Ovary (tissue), 9 donors: Measurements from ENCODE around the gene LMO7. TPM values are rescaled to one million over a fixed set of nuclear protein-coding genes. Genes with fewer than 3 reads are reported as not detected.

ENCODE experiments used
- DNase-seq, 5 donors: peaks; one replicate each; pipeline ENCODE4 v3.0.0-alpha.2; 2019 to 2020
- H3K27ac ChIP-seq, 2 donors: fragments of 200-600 bp; one replicate each; pipeline versions ENCODE4 v1.5.1 to v1.8.0; 2019 to 2022
- H3K27me3 ChIP-seq: fragments of 200-600 bp; one replicate; pipeline ENCODE4 v1.8.0; 2022
- H3K36me3 ChIP-seq: fragments of 200-600 bp; sonication (generic); one replicate; pipeline ENCODE4 v1.5.1; 2019
- H3K4me1 ChIP-seq: one replicate; pipeline ENCODE4 v1.8.1; 2013; ENCODE audit warnings: mild to moderate bottlenecking, moderate library complexity; ENCODE audit not compliant: insufficient read depth
- H3K4me3 ChIP-seq: fragments of 200-600 bp; sonication (generic); one replicate; pipeline ENCODE4 v1.5.1; 2017
- H3K9me3 ChIP-seq, 2 donors: fragments of 200-600 bp in 1 of 2; sonication (generic) in 1 of 2; one replicate each; pipeline versions ENCODE4 v1.5.1 to v1.8.1; 2013 to 2019; ENCODE audit warnings: mild to moderate bottlenecking in 1 of 2, moderate library complexity in 1 of 2
- EP300 ChIP-seq: sonication (generic); formaldehyde crosslinking; IDR thresholded peaks from one replicate; pipeline ENCODE4 v1.6.1; 2017; ENCODE audit warnings: antibody characterized with exemption
- POLR2A ChIP-seq: fragments of 450-650 bp; IDR thresholded peaks from one replicate; pipeline ENCODE4 v1.6.1; 2017; ENCODE audit warnings: antibody characterized with exemption, mild to moderate bottlenecking, moderate library complexity
- WGBS, 3 donors: extraction: QIAGEN DNeasy Blood & Tissue Kit in 1 of 3; methylation state at CpG; one replicate each; pipeline versions ENCODE4 v1.1.5 to v1.1.7; 2013 to 2017; 5-methylcytosine and 5-hydroxymethylcytosine counted together
- intact Hi-C, 4 donors: fragments of 100-400 bp; cut with DNase I; formaldehyde crosslinking; loops; one replicate each; pipeline versions ENCODE4 v1.11.0 to v1.15.1; 2022 to 2023
- polyA plus RNA-seq, 2 donors: library from polyadenylated mRNA; stranded (reverse); fragments of 200-250 nt in 1 of 2; fragments of 350-450 nt in 1 of 2; fragmentation: Illumina TruSeq in 1 of 2; extraction: RNeasy Lipid Tissue Mini Kit (QIAGEN cat#74804) in 1 of 2; gene quantifications; one replicate each; pipeline ENCODE4 v1.2.3, GENCODE V29; 2013 to 2014
- total RNA-seq, 7 donors: library from RNA; depleted of rRNA in 2 of 7; stranded (reverse); fragments of >200 nt in 2 of 7; fragmentation: NEBNext Ultra II Directional in 3 of 7; extraction: Animal tissue kit (Norgen Biotek cat#: 25700) in 3 of 7; gene quantifications; one replicate each; pipeline versions ENCODE4 v1.1.0 to v1.2.4, GENCODE V29; 2016 to 2023
- TF ChIP-seq, protein P1 (sequence below), 3 donors: fragments of 450-650 bp in 2 of 3; fragments of 200-600 bp in 1 of 3; IDR thresholded peaks; one replicate each; pipeline versions ENCODE4 v1.5.1 to v1.8.0; 2016 to 2022; ENCODE audit warnings: antibody characterized with exemption in 3 of 3, mild to moderate bottlenecking in 1 of 3
- donor health status: DM: no; HTN: no; CAD: no; lungs with moderate emphysema.
- donor health status: DM: no; HTN: no; CAD: no.
- donor health status: Bipolar disorder and iron deficiency.
- donor health status: DM: yes; HTN: yes; CAD: no.
- donor health status: DM: no; HTN: no; CAD: no.
- donor health status: DM: yes; HTN: yes; CAD: no.

LMO7 gene
- total and polyA plus RNA-seq, 9 donors: 9.6 to 60.7 (median 20.1) TPM

GRCh38 chr13:75812751-75813181 is 176.6 kb downstream of the LMO7 start:
- H3K9me3 ChIP-seq: no peaks in the 10 kb centered on the region
- no peak overlapping the region for H3K4me3 ChIP-seq

DNA sequence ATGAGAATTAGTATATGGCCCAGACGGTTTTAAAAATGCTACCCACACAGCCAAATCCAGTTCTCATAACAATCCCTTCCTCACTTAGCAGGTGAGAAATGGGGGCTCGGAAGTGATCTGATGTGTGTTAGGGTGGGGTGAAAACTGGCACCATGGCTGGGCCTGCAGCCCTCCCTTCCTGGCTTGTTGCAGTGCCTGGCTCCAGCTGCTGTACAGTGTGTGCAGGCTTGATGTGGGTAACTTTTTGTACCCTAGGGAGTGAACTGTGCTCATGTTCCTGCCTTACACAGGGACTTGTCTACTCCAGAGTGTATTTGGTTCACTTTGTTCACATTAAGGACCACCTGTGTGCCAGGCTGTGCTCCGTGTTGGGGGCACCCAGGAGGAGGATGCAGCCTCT is 177.2 kb downstream of the LMO7 start:
- no peak for TF ChIP-seq POLR2A
- H3K4me3 ChIP-seq: no peak overlapping the region
- no peaks in the 10 kb centered on the region for H3K9me3 ChIP-seq
- H3K27ac ChIP-seq: no peak overlapping the region
- WGBS, 3 donors: 55 to 60% (median 60%) methylated on average over 3 of the region's 3 CpGs
- no peak for DNase-seq
- intact Hi-C loops: no loop called here
- peaks cover 8% of the 10 kb centered on the region for H3K4me1 ChIP-seq
- H3K27me3 ChIP-seq: no peaks in the 10 kb centered on the region
- no peaks in the 10 kb centered on the region for H3K36me3 ChIP-seq

More at GRCh38 chr13:75812751-75813181, 176.6 kb downstream of the LMO7 start:
- no peak for TF ChIP-seq POLR2A
- TF ChIP-seq, protein P1, sequence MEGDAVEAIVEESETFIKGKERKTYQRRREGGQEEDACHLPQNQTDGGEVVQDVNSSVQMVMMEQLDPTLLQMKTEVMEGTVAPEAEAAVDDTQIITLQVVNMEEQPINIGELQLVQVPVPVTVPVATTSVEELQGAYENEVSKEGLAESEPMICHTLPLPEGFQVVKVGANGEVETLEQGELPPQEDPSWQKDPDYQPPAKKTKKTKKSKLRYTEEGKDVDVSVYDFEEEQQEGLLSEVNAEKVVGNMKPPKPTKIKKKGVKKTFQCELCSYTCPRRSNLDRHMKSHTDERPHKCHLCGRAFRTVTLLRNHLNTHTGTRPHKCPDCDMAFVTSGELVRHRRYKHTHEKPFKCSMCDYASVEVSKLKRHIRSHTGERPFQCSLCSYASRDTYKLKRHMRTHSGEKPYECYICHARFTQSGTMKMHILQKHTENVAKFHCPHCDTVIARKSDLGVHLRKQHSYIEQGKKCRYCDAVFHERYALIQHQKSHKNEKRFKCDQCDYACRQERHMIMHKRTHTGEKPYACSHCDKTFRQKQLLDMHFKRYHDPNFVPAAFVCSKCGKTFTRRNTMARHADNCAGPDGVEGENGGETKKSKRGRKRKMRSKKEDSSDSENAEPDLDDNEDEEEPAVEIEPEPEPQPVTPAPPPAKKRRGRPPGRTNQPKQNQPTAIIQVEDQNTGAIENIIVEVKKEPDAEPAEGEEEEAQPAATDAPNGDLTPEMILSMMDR (IDR thresholded peaks at IDR 0.05): no peak
- TF ChIP-seq EP300: no peak
- Histone ChIP-seq H3K27ac (no peak overlapping the region), H3K27me3 (no peaks in the 10 kb centered on the region), H3K36me3 (no peaks in the 10 kb centered on the region), H3K4me1 (peaks cover 8% of the 10 kb centered on the region)
- 16 to 26% (median 16%) methylated on average over 6 of the region's 6 CpGs for WGBS, 3 donors
- intact Hi-C loops: no loop called here
- no peak for DNase-seq

DNA sequence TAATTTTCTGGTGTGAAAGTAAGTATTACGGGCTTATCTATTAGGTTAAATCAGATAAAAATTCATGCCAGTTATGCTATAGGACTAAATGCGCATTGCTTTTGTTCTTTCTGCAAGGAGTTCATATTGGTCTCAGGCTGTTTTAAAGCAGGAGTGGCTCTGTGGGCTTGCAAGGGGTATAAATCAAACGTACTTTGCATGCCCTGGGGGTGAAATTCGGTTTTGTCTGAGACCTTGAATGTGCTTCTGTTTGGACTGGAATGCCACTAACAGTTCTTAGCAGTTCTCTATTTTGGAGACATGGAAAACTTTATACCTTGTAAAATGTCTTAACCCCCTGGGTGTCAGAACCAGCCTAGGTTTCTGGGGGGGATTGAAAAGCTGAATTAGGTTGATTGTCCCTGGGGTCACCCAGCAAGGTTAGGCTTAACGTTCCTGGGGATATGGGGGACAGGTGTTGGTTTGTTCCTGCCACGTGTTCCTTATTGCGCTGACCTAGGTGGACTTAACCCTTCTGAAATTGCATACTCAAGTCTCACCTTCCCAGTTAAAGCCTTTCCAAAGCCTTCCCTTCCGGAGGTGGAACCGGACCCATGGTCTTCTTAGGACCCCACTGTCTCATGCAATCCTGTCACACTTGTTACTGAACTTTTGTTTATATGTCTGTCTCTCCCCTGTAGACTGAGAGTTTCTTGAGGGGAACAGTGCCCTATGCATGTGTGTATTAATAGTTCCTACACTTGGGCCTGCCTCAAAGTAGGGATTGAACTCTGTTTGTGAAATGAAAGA is 182.2 kb downstream of the LMO7 start:
- H3K36me3 ChIP-seq: no peaks in the 10 kb centered on the region
- peaks cover 2% of the 10 kb centered on the region for H3K4me1 ChIP-seq
- WGBS, 3 donors: 86 to 90% (median 90%) methylated on average over 9 of the region's 9 CpGs
- no peaks in the 10 kb centered on the region for H3K9me3 ChIP-seq
- H3K27me3 ChIP-seq: no peaks in the 10 kb centered on the region
- intact Hi-C loops: no loop called here
- no peak overlapping the region for H3K27ac ChIP-seq
- DNase-seq: no peak
- TF ChIP-seq, protein P1 (IDR thresholded peaks at IDR 0.05): no peak
- TF ChIP-seq EP300 (no peak), POLR2A (no peak)
- no peak overlapping the region for H3K4me3 ChIP-seq

- DNase-seq: no peak
- Histone ChIP-seq H3K4me1 (no peaks in the 10 kb centered on the region), H3K36me3 (no peaks in the 10 kb centered on the region), H3K27ac (no peak overlapping the region), H3K27me3 (no peaks in the 10 kb centered on the region), H3K4me3 (no peak overlapping the region), H3K9me3 (no peaks in the 10 kb centered on the region)
- WGBS, 3 donors: 95 to 96% (median 96%) methylated on average over 5 of the region's 5 CpGs
- intact Hi-C loops: no loop called here
- TF ChIP-seq, protein P1 (IDR thresholded peaks at IDR 0.05): no peak
Observed at GRCh38 chr13:75818968-75819225, 182.8 kb downstream of the LMO7 start.

DNA sequence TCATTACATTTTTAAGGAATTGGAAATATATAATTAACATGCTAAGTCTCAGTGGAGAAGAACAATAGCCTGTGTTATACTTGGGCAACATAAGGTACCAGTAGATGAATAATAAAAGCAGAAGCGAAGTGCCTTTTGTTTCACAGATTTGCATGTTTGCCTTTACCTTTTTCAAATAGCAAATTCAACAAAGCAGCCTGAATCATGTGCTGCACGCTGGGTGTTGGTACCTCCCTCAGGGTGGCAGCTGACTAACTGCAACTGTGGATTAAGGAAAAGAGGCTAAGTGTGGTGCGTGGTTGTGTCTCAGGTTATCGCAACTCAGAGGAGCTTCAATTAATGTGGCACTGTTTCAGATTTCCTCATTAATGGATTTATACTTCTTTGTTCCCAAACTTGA is 189.0 kb downstream of the LMO7 start:
- WGBS, 3 donors: 94 to 96% (median 95%) methylated on average over 4 of the region's 4 CpGs
- no peaks in the 10 kb centered on the region for H3K9me3 ChIP-seq
- no peak overlapping the region for H3K27ac ChIP-seq

More for the DNA sequence above, 189.0 kb downstream of the LMO7 start:
- H3K36me3 ChIP-seq: no peaks in the 10 kb centered on the region
- intact Hi-C loops: no loop called here
- DNase-seq: no peak
- TF ChIP-seq POLR2A (no peak), EP300 (no peak)
- TF ChIP-seq, protein P1 (IDR thresholded peaks at IDR 0.05): no peak
- no peaks in the 10 kb centered on the region for H3K27me3 ChIP-seq
- no peaks in the 10 kb centered on the region for H3K4me1 ChIP-seq
- no peak overlapping the region for H3K4me3 ChIP-seq
